IMR-90 (cell line): ENCODE data around the gene PPP1R14B. TPM values are rescaled to one million over a fixed set of nuclear protein-coding genes. Genes with fewer than 3 reads are reported as not detected.

Source experiments
- ATAC-seq: fragments of 200-7000 bp; cut with Tn5 transposase; 2 replicates; pipeline ENCODE4 v1.9.1; 2020; ENCODE audit warnings: low read depth, mild to moderate bottlenecking, moderate library complexity
- BruUV-seq: library from RNA; stranded (reverse); fragments of 400-500 nt; replicated peaks from 2 replicates; lab custom pipeline; 2021; lab: Mats Ljungman, UMichigan
- CTCF ChIA-PET: fragments of 300-600 bp; formaldehyde crosslinking; extraction: SDS; loops from one replicate; lab custom pipeline; 2021; ENCODE audit warnings: antibody characterized with exemption; lab: Yijun Ruan, JAX
- POLR2A ChIA-PET: fragments of 300-600 bp; sonication (Branson Sonifier 250); formaldehyde crosslinking; loops from one replicate; lab custom pipeline; 2022; ENCODE audit warnings: antibody characterized with exemption; ENCODE audit not compliant: unreplicated experiment; lab: Charles Lee
- DNase-seq: peaks from one replicate; pipeline ENCODE4 v3.0.0; 2013
- H2AFZ ChIP-seq: replicated peaks from 2 replicates; pipeline ENCODE3; 2013; ENCODE audit warnings: low read length, mild to moderate bottlenecking; ENCODE audit not compliant: poor library complexity
- H2AK5ac ChIP-seq: 2 replicates; pipeline ENCODE4 v1.6.1; 2013; ENCODE audit warnings: low read depth, low read length, inconsistent platforms
- H2AK9ac ChIP-seq: replicated peaks from 2 replicates; pipeline ENCODE3; 2013; ENCODE audit warnings: mild to moderate bottlenecking, low read depth, low read length, moderate library complexity; ENCODE audit not compliant: poor library complexity
- H2BK120ac ChIP-seq: 2 replicates; pipeline ENCODE4 v1.6.1; 2013; ENCODE audit warnings: low read depth, low read length, inconsistent platforms
- H2BK15ac ChIP-seq: 3 replicates; pipeline ENCODE4 v1.6.1; 2013; ENCODE audit warnings: low read depth, low read length, inconsistent platforms
- H2BK20ac ChIP-seq: 2 replicates; pipeline ENCODE4 v1.6.1; 2013; ENCODE audit warnings: low read depth, mild to moderate bottlenecking, inconsistent platforms, low read length, moderate library complexity
- H2BK5ac ChIP-seq: 2 replicates; pipeline ENCODE4 v1.6.1; 2013; ENCODE audit warnings: mild to moderate bottlenecking, low read depth, low read length, inconsistent platforms; ENCODE audit not compliant: poor library complexity, severe bottlenecking
- H3K14ac ChIP-seq: replicated peaks from 2 replicates; pipeline ENCODE4 v1.6.1; 2013; ENCODE audit warnings: low read depth, low read length, inconsistent platforms
- H3K18ac ChIP-seq: 2 replicates; pipeline ENCODE4 v1.6.1; 2013; ENCODE audit warnings: low read depth, low read length, control low read depth
- H3K23ac ChIP-seq: 2 replicates; pipeline ENCODE4 v1.6.1; 2013; ENCODE audit warnings: low read depth, low read length, inconsistent platforms
- H3K27ac ChIP-seq: 2 replicates; pipeline ENCODE4 v1.5.1; 2013; ENCODE audit warnings: mild to moderate bottlenecking, control low read depth, low read length; ENCODE audit not compliant: insufficient read depth
- H3K27me3 ChIP-seq: 2 replicates; pipeline ENCODE4 v1.6.1; 2013; ENCODE audit warnings: low read length; ENCODE audit not compliant: control insufficient read depth, insufficient read depth
- H3K36me3 ChIP-seq: 2 replicates; pipeline ENCODE4 v1.6.1; 2013; ENCODE audit warnings: low read length, mixed read lengths; ENCODE audit not compliant: control insufficient read depth, insufficient read depth
- H3K4ac ChIP-seq: 2 replicates; pipeline ENCODE4 v1.6.1; 2013; ENCODE audit warnings: low read depth, low read length, inconsistent platforms
- H3K4me1 ChIP-seq: 2 replicates; pipeline ENCODE4 v1.6.1; 2013; ENCODE audit warnings: low read length, mixed read lengths; ENCODE audit not compliant: control insufficient read depth, insufficient read depth
- H3K4me2 ChIP-seq: 2 replicates; pipeline ENCODE4 v1.6.1; 2013; ENCODE audit warnings: low read depth, mild to moderate bottlenecking, control low read depth, low read length, moderate library complexity
- H3K4me3 ChIP-seq: 2 replicates; pipeline ENCODE4 v1.5.1; 2013; ENCODE audit warnings: low read depth, mild to moderate bottlenecking, control low read depth, low read length, moderate library complexity; ENCODE audit not compliant: insufficient read depth
- H3K56ac ChIP-seq: 2 replicates; pipeline ENCODE4 v1.6.1; 2013; ENCODE audit warnings: low read length, inconsistent platforms; ENCODE audit not compliant: insufficient read depth; ENCODE audit errors: extremely low read depth
- H3K79me1 ChIP-seq, 2 experiments: 2 replicates each; pipeline ENCODE4 v1.6.1; 2013; ENCODE audit warnings: low read length in 2 of 2, inconsistent platforms in 1 of 2, low read depth in 1 of 2
- H3K9ac ChIP-seq: 2 replicates; pipeline ENCODE4 v1.6.1; 2013; ENCODE audit warnings: low read depth, low read length, control low read depth
- H3K9me1 ChIP-seq: 2 replicates; pipeline ENCODE4 v1.6.1; 2013; ENCODE audit warnings: low read length, inconsistent platforms; ENCODE audit not compliant: insufficient read depth
- H3K9me3 ChIP-seq: 2 replicates; pipeline ENCODE4 v1.6.1; 2013; ENCODE audit warnings: low read length; ENCODE audit not compliant: control insufficient read depth, insufficient read depth
- H4K20me1 ChIP-seq: 2 replicates; pipeline ENCODE4 v1.6.1; 2013; ENCODE audit warnings: low read length, inconsistent platforms; ENCODE audit not compliant: insufficient read depth
- H4K5ac ChIP-seq: 2 replicates; pipeline ENCODE4 v1.6.1; 2013; ENCODE audit warnings: mild to moderate bottlenecking, low read depth, low read length, control low read depth
- H4K8ac ChIP-seq, 2 experiments: 2 replicates each; pipeline ENCODE4 v1.6.1; 2013; ENCODE audit warnings: low read depth in 2 of 2, low read length in 2 of 2, control low read depth in 1 of 2, inconsistent platforms in 1 of 2
- H4K91ac ChIP-seq: 2 replicates; pipeline ENCODE4 v1.6.1; 2013; ENCODE audit warnings: low read depth, low read length, inconsistent platforms; ENCODE audit not compliant: insufficient read depth
- BHLHE40 ChIP-seq: fragments of 150-350 bp; IDR thresholded peaks from 2 replicates; pipeline ENCODE4 v1.6.1; 2016; ENCODE audit warnings: mild to moderate bottlenecking, low read depth, low read length
- CHD1 ChIP-seq: IDR thresholded peaks from 2 replicates; pipeline ENCODE4 v1.6.1; 2012; ENCODE audit warnings: low read depth, low read length, improper control_type of control experiment
- CTCF ChIP-seq: conservative IDR thresholded peaks from 2 replicates; pipeline ENCODE4 v1.5.1; 2012; ENCODE audit warnings: mild to moderate bottlenecking, low read depth, low read length, improper control_type of control experiment
- ELK1 ChIP-seq: fragments of 150-350 bp; IDR thresholded peaks from 2 replicates; pipeline ENCODE4 v1.6.1; 2016; ENCODE audit warnings: low read depth, mild to moderate bottlenecking, low read length, moderate library complexity, borderline replicate concordance
- FOS ChIP-seq: fragments of 150-350 bp; IDR thresholded peaks from 2 replicates; pipeline ENCODE4 v1.6.1; 2016; ENCODE audit warnings: low read depth, low read length
- MAFK ChIP-seq: IDR thresholded peaks from 2 replicates; pipeline ENCODE4 v1.6.1; 2012; ENCODE audit warnings: low read depth, low read length, improper control_type of control experiment
- MAZ ChIP-seq: IDR thresholded peaks from 2 replicates; pipeline ENCODE4 v1.6.1; 2012; ENCODE audit warnings: low read depth, mild to moderate bottlenecking, low read length, improper control_type of control experiment, moderate library complexity, borderline replicate concordance
- MXI1 ChIP-seq: IDR thresholded peaks from 2 replicates; pipeline ENCODE4 v1.6.1; 2012; ENCODE audit warnings: low read depth, mild to moderate bottlenecking, low read length, moderate library complexity, borderline replicate concordance
- NFE2L2 ChIP-seq: fragments of 150-350 bp; IDR thresholded peaks from 2 replicates; pipeline ENCODE4 v1.6.1; 2016; ENCODE audit warnings: low read depth, mild to moderate bottlenecking, low read length
- POLR2A ChIP-seq: IDR thresholded peaks from 2 replicates; pipeline ENCODE4 v1.6.1; 2012; ENCODE audit warnings: mild to moderate bottlenecking, low read depth, low read length
- RAD21 ChIP-seq: IDR thresholded peaks from 2 replicates; pipeline ENCODE4 v1.6.1; 2012; ENCODE audit warnings: low read length, improper control_type of control experiment
- RFX5 ChIP-seq: IDR thresholded peaks from 2 replicates; pipeline ENCODE4 v1.8.0; 2012; ENCODE audit warnings: low read depth, mild to moderate bottlenecking, low read length, moderate library complexity
- WGBS, 2 experiments: methylation state at CpG; one replicate each; pipeline versions ENCODE4 v1.1.5 to v1.1.7; 2013; ENCODE audit warnings: missing lambda C conversion rate in 2 of 2; ENCODE audit not compliant: insufficient read length in 1 of 2; ENCODE audit errors: extremely low coverage in 2 of 2; 5-methylcytosine and 5-hydroxymethylcytosine counted together
- dilution Hi-C: fragments of 300-500 bp; cut with HindIII; formaldehyde crosslinking; loops from one replicate; pipeline ENCODE4 v1.14.3; 2018; ENCODE audit warnings: low sequenced_read_pairs; ENCODE audit not compliant: unreplicated experiment
- in situ Hi-C: fragments of 300-500 bp; cut with MboI; formaldehyde crosslinking; loops from 3 replicates; pipeline ENCODE4 v1.14.3; 2019; ENCODE audit warnings: low sequenced_read_pairs, inconsistent platforms, mixed read lengths
- intact Hi-C: fragments of 100-400 bp; cut with micrococcal nuclease; formaldehyde crosslinking; loops from 2 replicates; pipeline ENCODE4 v1.10.0; 2022
- polyA plus RNA-seq, 3 experiments: library from polyadenylated mRNA; depleted of rRNA; stranded (reverse); fragments of >200 nt; gene quantifications; 2 replicates each; pipeline ENCODE4 v1.2.3, GENCODE V29; 2012; ENCODE audit warnings: low replicate concordance in 1 of 3
- total RNA-seq: library from RNA; depleted of rRNA; stranded (reverse); fragments of >200 nt; gene quantifications from 2 replicates; pipeline ENCODE4 v1.2.3, GENCODE V29; 2012

PPP1R14B gene
- total and polyA plus RNA-seq, 2 of the 4 experiments (the other 2 are of a cell fraction), result 176 to 257 TPM

- H2BK20ac ChIP-seq, result no peak overlapping the region; the same call in 1 of the 2 replicates
- no peaks in the 10 kb centered on the region for H3K9me3 ChIP-seq
- ATAC-seq (peak; percentile 0), DNase-seq (peak; percentile 48)
- peak overlapping the region; percentile 73 for H3K23ac ChIP-seq
- peak overlapping the region; percentile 88 for H3K4ac ChIP-seq
- peak overlapping the region; percentile 76 for H3K27ac ChIP-seq
- H3K9ac ChIP-seq, result peak overlapping the region; percentile 75
- peak overlapping the region; percentile 96 for H2AFZ ChIP-seq
- intact Hi-C loops (no loop called here), dilution Hi-C loops (no loop called here), in situ Hi-C loops (no loop called here)
- peaks cover 5% of the 10 kb centered on the region; the same call in 1 of the 2 replicates for H3K9me1 ChIP-seq
- no TSS peak for BruUV-seq
- no peak overlapping the region; the same call in 1 of the 2 replicates for H3K18ac ChIP-seq
- H3K4me1 ChIP-seq, result peaks cover 14% of the 10 kb centered on the region
- H3K56ac ChIP-seq, result peak overlapping the region; percentile 82; the same call in 1 of the 2 replicates
- H2BK15ac ChIP-seq, result 0 out of 3 replicates have a peak overlapping the region, but pooled peaks have one; percentile 39
- no peaks in the 10 kb centered on the region; the same call in 1 of the 2 replicates for H4K20me1 ChIP-seq
- no peaks in the 10 kb centered on the region for H3K27me3 ChIP-seq
- peak overlapping the region; percentile 73 for H3K4me2 ChIP-seq
- peak overlapping the region; percentile 56; the same call in 1 of the 2 replicates for H3K4me3 ChIP-seq
- peak overlapping the region; percentile 51 for H4K5ac ChIP-seq
- POLR2A ChIA-PET, result interaction anchor here (1.2 kb wide), 1 partner anchor 19 kb away, joined by 3 read pairs; no protein-coding TSS in a partner anchor
- peak overlapping the region; percentile 94; the same call in 1 of the 2 replicates for H4K91ac ChIP-seq
- peak overlapping the region; percentile 94 for H2AK5ac ChIP-seq
- peak overlapping the region; percentile 90 for H2AK9ac ChIP-seq
- WGBS, 2 experiments, result 67% methylated on average over 13 of the region's 23 CpGs; no CpG with 5 or more reads in 1 of the 2 experiments
- H3K14ac ChIP-seq, result peak overlapping the region; percentile 87
- peaks cover 9 to 34% of the 10 kb centered on the region in 2 experiments for H3K79me1 ChIP-seq
- H2BK120ac ChIP-seq, result peak overlapping the region; percentile 67; the same call in 1 of the 2 replicates
- H4K8ac ChIP-seq, result peak overlapping the region; percentile 77 to 96
- peaks cover 12% of the 10 kb centered on the region; the same call in 1 of the 2 replicates for H3K36me3 ChIP-seq
- no peak for TF ChIP-seq ELK1
- no peak for TF ChIP-seq CTCF
- no peak for TF ChIP-seq MAZ
- no peak for TF ChIP-seq RAD21
- no peak for TF ChIP-seq MAFK
- TF ChIP-seq CHD1, result no peak
- TF ChIP-seq RFX5, result no peak
- no peak for TF ChIP-seq FOS
- TF ChIP-seq POLR2A, result no peak
- TF ChIP-seq BHLHE40, result no peak
- TF ChIP-seq MXI1, result no peak
- no peak for TF ChIP-seq NFE2L2
- CTCF ChIA-PET, result interaction anchor here (1.5 kb wide), 1 partner anchor 9 kb away, joined by 3 read pairs; no protein-coding TSS in a partner anchor
- peak overlapping the region; percentile 61 for H2BK5ac ChIP-seq
These were observed 21.5 kb upstream of the PPP1R14B start for GRCh38 chr11:64268025-64268892.
